ENCODE measurements around the gene C2orf81. TPM values are rescaled to one million over a fixed set of nuclear protein-coding genes. Genes with fewer than 3 reads are reported as not detected.

Gene C2orf81
- total RNA-seq, 2 donors from 2014 or later, result 1.7 to 1.9 TPM

- no peaks in the 10 kb centered on the region for H3K36me3 ChIP-seq
- H3K27me3 ChIP-seq (replicated peaks; ENCODE audit: insufficient read depth), result no peaks in the 10 kb centered on the region
- TF ChIP-seq CTCF (IDR thresholded peaks at IDR 0.05), result peak; percentile 32
- DNase-seq (ENCODE audit: low spot score) (no peak), ATAC-seq (ENCODE audit: insufficient number of reproducible peaks, low FRiP score, low read depth) (peak; percentile 21)
- no peaks in the 10 kb centered on the region for H3K9me3 ChIP-seq
- H3K27ac ChIP-seq, result peak overlapping the region in 1 of 2 donors; percentile 48
- H3K4me1 ChIP-seq (ENCODE audit: control insufficient read depth in 1 of 2, low read depth in 2 of 2), result peaks cover 3 to 28% of the 10 kb centered on the region in 2 donors
- peak overlapping the region; percentile 89 for H3K4me3 ChIP-seq
Observed at GRCh38 chr2:74414881-74415761, 6.3 kb downstream of the C2orf81 start.

DNA sequence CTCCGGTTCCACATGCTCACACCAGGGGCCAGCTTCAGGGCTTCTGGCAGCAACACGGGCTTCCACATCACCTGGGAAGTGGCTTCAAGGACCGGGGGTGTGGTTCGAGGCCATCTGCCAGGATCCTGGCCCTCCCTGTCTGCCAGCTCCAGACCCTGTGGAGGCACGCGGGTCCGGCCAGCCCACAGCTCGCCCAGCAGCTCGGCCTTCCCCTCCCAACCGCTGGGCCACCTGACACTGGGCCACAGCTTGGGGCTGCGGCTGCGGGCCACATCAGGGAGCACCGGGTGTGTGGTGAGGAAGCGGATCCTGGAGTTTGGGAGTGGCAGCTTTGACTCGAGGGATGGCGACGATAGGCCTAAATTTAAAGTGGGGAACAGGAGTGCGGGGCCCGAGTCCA lies 7.0 kb downstream of the C2orf81 start:
- DNase-seq (ENCODE audit: low spot score), result no peak
- H3K27ac ChIP-seq, result peak overlapping the region in 1 of 2 donors; percentile 48
- ATAC-seq (ENCODE audit: insufficient number of reproducible peaks, low FRiP score, low read depth), result peak; percentile 26

DNA sequence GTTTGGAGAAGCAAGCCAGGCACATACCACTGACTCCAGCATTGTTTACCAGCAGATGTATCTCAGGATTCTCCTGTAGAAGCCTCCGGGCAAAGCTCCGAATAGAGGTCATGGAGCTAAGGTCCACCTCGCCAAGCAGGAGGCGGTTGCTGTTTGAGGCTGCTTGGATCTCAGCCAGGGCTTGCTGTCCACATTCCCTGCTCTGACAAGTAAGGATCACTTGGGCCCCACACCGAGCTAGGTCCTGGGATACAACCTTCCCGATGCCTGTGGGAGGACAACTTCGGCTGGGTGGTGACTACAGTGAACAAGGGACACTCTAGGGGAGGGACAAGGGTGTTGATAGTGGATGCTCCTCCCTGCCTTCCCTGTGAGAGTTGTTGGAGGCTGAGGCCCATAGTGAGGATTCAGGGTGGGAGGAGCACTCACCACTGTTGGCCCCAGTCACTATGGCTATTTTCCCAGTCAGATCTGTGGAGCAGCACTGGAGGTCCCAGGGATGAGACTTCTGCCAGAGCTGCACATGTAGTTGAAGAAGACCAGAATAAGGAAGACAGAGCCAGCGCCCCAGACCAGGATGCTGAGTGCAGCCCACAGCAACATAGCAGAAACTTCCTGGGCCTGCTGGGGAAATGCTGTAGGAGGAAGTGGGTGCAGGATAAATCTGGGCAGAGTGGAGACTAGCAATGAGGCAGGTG lies 8.3 kb downstream of the C2orf81 start:
- Histone ChIP-seq H3K36me3 (no peaks in the 10 kb centered on the region), H3K4me1 (ENCODE audit: control insufficient read depth in 1 of 2, low read depth in 2 of 2) (peaks cover 3 to 20% of the 10 kb centered on the region in 2 donors), H3K9me3 (no peaks in the 10 kb centered on the region), H3K27ac (no peak overlapping the region), H3K4me3 (no peak overlapping the region), H3K27me3 (replicated peaks; ENCODE audit: insufficient read depth) (no peaks in the 10 kb centered on the region)
- ATAC-seq (ENCODE audit: insufficient number of reproducible peaks, low FRiP score, low read depth) (no peak), DNase-seq (ENCODE audit: low spot score) (no peak)
- no peak for TF ChIP-seq CTCF (IDR thresholded peaks at IDR 0.05)

More for the DNA sequence above, 7.0 kb downstream of the C2orf81 start:
- no peak for TF ChIP-seq CTCF (IDR thresholded peaks at IDR 0.05)
- no peaks in the 10 kb centered on the region for H3K36me3 ChIP-seq
- H3K4me3 ChIP-seq, result peak overlapping the region; percentile 89
- peaks cover 3 to 28% of the 10 kb centered on the region in 2 donors for H3K4me1 ChIP-seq (ENCODE audit: control insufficient read depth in 1 of 2, low read depth in 2 of 2)
- H3K27me3 ChIP-seq (replicated peaks; ENCODE audit: insufficient read depth), result no peaks in the 10 kb centered on the region
- H3K9me3 ChIP-seq, result no peaks in the 10 kb centered on the region

GRCh38 chr2:74407682-74408081 lies 13.7 kb downstream of the C2orf81 start:
- ATAC-seq (ENCODE audit: insufficient number of reproducible peaks, low FRiP score, low read depth) (no peak), DNase-seq (ENCODE audit: low spot score) (no peak)
- TF ChIP-seq CTCF (IDR thresholded peaks at IDR 0.05), result no peak

GRCh38 chr2:74406035-74406434 lies 15.4 kb downstream of the C2orf81 start:
- ATAC-seq (ENCODE audit: insufficient number of reproducible peaks, low FRiP score, low read depth) (no peak), DNase-seq (ENCODE audit: low spot score) (no peak)
- H3K9me3 ChIP-seq, result no peaks in the 10 kb centered on the region
- H3K27ac ChIP-seq, result no peak overlapping the region
- no peaks in the 10 kb centered on the region for H3K36me3 ChIP-seq
- H3K27me3 ChIP-seq (replicated peaks; ENCODE audit: insufficient read depth), result no peaks in the 10 kb centered on the region
- TF ChIP-seq CTCF (IDR thresholded peaks at IDR 0.05), result no peak
- H3K4me3 ChIP-seq, result no peak overlapping the region
- no peaks in the 10 kb centered on the region for H3K4me1 ChIP-seq (ENCODE audit: control insufficient read depth in 1 of 2, low read depth in 2 of 2)

More at GRCh38 chr2:74407682-74408081, 13.7 kb downstream of the C2orf81 start:
- Histone ChIP-seq H3K27me3 (replicated peaks; ENCODE audit: insufficient read depth) (no peaks in the 10 kb centered on the region), H3K36me3 (no peaks in the 10 kb centered on the region), H3K4me3 (no peak overlapping the region), H3K9me3 (no peaks in the 10 kb centered on the region), H3K4me1 (ENCODE audit: control insufficient read depth in 1 of 2, low read depth in 2 of 2) (no peaks in the 10 kb centered on the region), H3K27ac (no peak overlapping the region)

Data from thoracic aorta (tissue), 2 donors.